C4-2B (cell line): ENCODE results near the gene EHD1.

Experiments used
- CTCF ChIP-seq: fragments of 450-650 bp; conservative IDR thresholded peaks from 2 replicates; pipeline ENCODE4 v1.5.1; 2017; ENCODE audit warnings: mild to moderate bottlenecking
- ZFX ChIP-seq: fragments of 450-650 bp; IDR thresholded peaks from 2 replicates; pipeline ENCODE4 v1.6.1; 2017

- TF ChIP-seq CTCF (no peak), ZFX (no peak)
Measured at GRCh38 chr11:64900263-64900678, 21.9 kb upstream of the EHD1 start.
